NCI-H128 (cell line): Measurements from ENCODE around the gene EIF4G2.

Source experiments
- DNase-seq: peaks from one replicate; lab custom pipeline; 2025; ENCODE audit not compliant: unreplicated experiment; lab: John Stamatoyannopoulos, UW

Gene EIF4G2

GRCh38 chr11:10777806-10778205 is 30.9 kb downstream of the EIF4G2 start:
- no peak for DNase-seq

- DNase-seq, result no peak
Observed at GRCh38 chr11:10777393-10777793, 31.3 kb downstream of the EIF4G2 start.

- DNase-seq, result no peak
Observed at GRCh38 chr11:10774811-10775210, 33.9 kb downstream of the EIF4G2 start.

- no peak for DNase-seq
Observed at GRCh38 chr11:10771457-10771856, 37.3 kb downstream of the EIF4G2 start.

- peak; percentile 4 for DNase-seq
Observed at GRCh38 chr11:10770626-10771254, 38.0 kb downstream of the EIF4G2 start.

- DNase-seq, result no peak
Observed at GRCh38 chr11:10764412-10764811, 44.3 kb downstream of the EIF4G2 start.

- no peak for DNase-seq
Observed at GRCh38 chr11:10763766-10764165, 45.0 kb downstream of the EIF4G2 start.

- no peak for DNase-seq
Observed at GRCh38 chr11:10762913-10763421, 45.8 kb downstream of the EIF4G2 start.

GRCh38 chr11:10762185-10762584 is 46.5 kb downstream of the EIF4G2 start:
- DNase-seq, result no peak

- no peak for DNase-seq
Observed at GRCh38 chr11:10761085-10761698, 47.5 kb downstream of the EIF4G2 start.

GRCh38 chr11:10758957-10759356 is 49.8 kb downstream of the EIF4G2 start:
- no peak for DNase-seq

- DNase-seq, result no peak
Observed at GRCh38 chr11:10752486-10752885, 56.2 kb downstream of the EIF4G2 start.

- DNase-seq, result no peak
Observed at GRCh38 chr11:10752061-10752460, 56.7 kb downstream of the EIF4G2 start.

- no peak for DNase-seq
Observed at GRCh38 chr11:10751581-10751940, 57.2 kb downstream of the EIF4G2 start.

GRCh38 chr11:10750838-10751580 is 57.7 kb downstream of the EIF4G2 start, which contains the start of gene CTR9:
TSS of gene CTR9 (plus strand) at chr11:10751246. CDS start at chr11:10751413, 167 bp downstream.
- peak; percentile 88 for DNase-seq

- DNase-seq, result no peak
Observed at GRCh38 chr11:10749476-10749875, 59.2 kb downstream of the EIF4G2 start.

GRCh38 chr11:10747733-10748132 is 61.0 kb downstream of the EIF4G2 start:
- no peak for DNase-seq
